Stomach (tissue), 9 donors: Measurements from ENCODE around the gene SLCO1A2. TPM values are rescaled to one million over a fixed set of nuclear protein-coding genes. Genes with fewer than 3 reads are reported as not detected.

Source experiments
- DNase-seq, 2 donors: peaks; one replicate each; pipeline versions ENCODE4 v3.0.0 to v3.0.0-alpha.2; 2013 to 2019
- H3K27ac ChIP-seq, 5 donors: fragments of 200-600 bp in 4 of 5; sonication (generic) in 4 of 5; one replicate each; pipeline ENCODE4 v1.5.1; 2013 to 2019; ENCODE audit warnings: mild to moderate bottlenecking in 1 of 5, moderate library complexity in 1 of 5
- H3K27me3 ChIP-seq, 3 donors: fragments of 200-600 bp; sonication (generic); one replicate each; pipeline ENCODE4 v1.5.1; 2017 to 2019; ENCODE audit warnings: mixed run types in 1 of 3
- H3K36me3 ChIP-seq, 4 donors: fragments of 200-600 bp; sonication (generic); 1 replicate in 3 of 4; 2 replicates in 1 of 4; pipeline ENCODE4 v1.5.1; 2016 to 2019
- H3K4me1 ChIP-seq, 4 donors: fragments of 200-600 bp; sonication (generic); one replicate each; pipeline ENCODE4 v1.5.1; 2016 to 2019
- H3K4me3 ChIP-seq, 4 donors: fragments of 200-600 bp; sonication (generic) in 3 of 4; one replicate each; pipeline ENCODE4 v1.5.1; 2016 to 2019; ENCODE audit warnings: mild to moderate bottlenecking in 1 of 4
- H3K9me3 ChIP-seq, 4 donors: fragments of 200-600 bp; sonication (generic); one replicate each; pipeline ENCODE4 v1.5.1; 2016 to 2019
- CTCF ChIP-seq, 7 experiments: fragments of 450-650 bp in 4 of 7; fragments of 200-600 bp in 3 of 7; sonication (generic) in 3 of 7; IDR thresholded peaks; one replicate each; pipeline ENCODE4 v1.5.1; 2016 to 2019; ENCODE audit warnings: antibody characterized with exemption in 7 of 7, control low read depth in 2 of 7, mild to moderate bottlenecking in 1 of 7
- EP300 ChIP-seq: sonication (generic); formaldehyde crosslinking; IDR thresholded peaks from one replicate; pipeline ENCODE4 v1.6.1; 2017; ENCODE audit warnings: antibody characterized with exemption
- POLR2A ChIP-seq, 4 donors: fragments of 450-650 bp; IDR thresholded peaks; one replicate each; pipeline ENCODE4 v1.6.1; 2016; ENCODE audit warnings: antibody characterized with exemption in 4 of 4, control low read depth in 2 of 4, mild to moderate bottlenecking in 1 of 4, moderate library complexity in 1 of 4
- POLR2AphosphoS5 ChIP-seq, 3 donors: sonication (generic); formaldehyde crosslinking; IDR thresholded peaks; one replicate each; pipeline ENCODE4 v1.6.1; 2016; ENCODE audit warnings: antibody characterized with exemption in 3 of 3
- WGBS, 5 donors: extraction: QIAGEN DNeasy Blood & Tissue Kit in 3 of 5; methylation state at CpG; one replicate each; pipeline versions ENCODE4 v1.1.5 to v1.1.7; 2013 to 2018; 5-methylcytosine and 5-hydroxymethylcytosine counted together
- intact Hi-C: fragments of 100-400 bp; cut with DNase I; formaldehyde crosslinking; loops from one replicate; pipeline ENCODE4 v1.15.1; 2023; ENCODE audit warnings: low total_unique reads
- polyA plus RNA-seq, 3 donors: library from polyadenylated mRNA; stranded (reverse); fragments of 200-250 nt; gene quantifications; one replicate each; pipeline ENCODE4 v1.2.3, GENCODE V29; 2013
- total RNA-seq, 5 donors: library from RNA; depleted of rRNA; stranded (reverse); fragments of >200 nt; gene quantifications; one replicate each; pipeline versions ENCODE4 v1.1.0 to v1.2.3, GENCODE V29; 2014 to 2016
- donor health status: healthy with polysubstance abuse.
- donor health status: Bipolar disorder and iron deficiency.
- donor health status: healthy.

The SLCO1A2 gene
- total and polyA plus RNA-seq, 8 donors = not detected

DNA sequence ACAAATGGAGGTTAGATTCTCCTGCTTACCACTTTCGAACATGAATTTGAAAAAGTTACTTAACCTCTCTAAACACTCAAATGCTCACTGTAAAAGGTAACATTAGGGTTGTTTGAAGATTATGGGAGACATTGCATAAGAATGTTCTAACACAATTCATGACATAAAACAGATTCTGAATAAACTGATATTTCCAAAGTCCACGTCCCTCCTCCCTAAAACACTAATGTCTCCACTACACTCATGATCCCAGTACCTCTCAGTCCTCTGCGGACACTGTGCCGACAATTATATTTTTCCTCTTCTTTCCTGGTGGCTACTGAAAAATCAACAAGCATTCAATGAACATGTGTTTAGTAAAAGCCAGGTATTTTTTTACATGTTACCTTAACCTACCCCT, 19.2 kb upstream of the SLCO1A2 start:
- DNase-seq = no peak
- Histone ChIP-seq H3K27ac (no peak overlapping the region), H3K36me3 (no peaks in the 10 kb centered on the region), H3K27me3 (no peaks in the 10 kb centered on the region), H3K9me3 (no peaks in the 10 kb centered on the region), H3K4me3 (no peak overlapping the region), H3K4me1 (peaks cover 0 to 8% (median 0%) of the 10 kb centered on the region in 4 donors)
- TF ChIP-seq EP300 (no peak), POLR2A (IDR thresholded peaks at IDR 0.05) (no peak), POLR2AphosphoS5 (IDR thresholded peaks at IDR 0.05) (no peak), CTCF (IDR thresholded peaks at IDR 0.05) (no peak)
- intact Hi-C loops = no loop called here
- WGBS, 5 donors = 76 to 90% (median 87%) methylated on average over 4 of the region's 4 CpGs

DNA sequence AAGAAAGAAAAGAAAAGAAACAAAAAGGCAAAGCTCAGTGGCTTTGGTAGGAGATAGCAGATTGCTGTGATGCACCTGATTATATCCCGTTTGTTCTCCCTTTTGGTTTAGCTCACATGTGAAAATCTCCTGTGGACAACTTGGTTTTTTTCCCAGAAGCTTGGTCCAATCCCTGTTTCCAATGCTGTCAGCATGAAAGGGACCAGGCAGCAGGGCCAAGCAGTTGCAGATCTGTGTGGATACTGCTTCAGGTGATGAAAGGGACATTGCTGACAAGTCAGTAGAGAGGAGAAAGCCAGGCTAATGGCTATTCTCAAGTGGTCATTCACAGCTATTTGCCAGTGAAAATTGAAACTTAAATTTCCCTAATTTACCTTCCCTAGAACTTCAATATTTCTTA, 18.8 kb upstream of the SLCO1A2 start:
- no peak for DNase-seq
- H3K27ac ChIP-seq = no peak overlapping the region
- intact Hi-C loops = no loop called here
- H3K27me3 ChIP-seq = no peaks in the 10 kb centered on the region
- TF ChIP-seq CTCF (IDR thresholded peaks at IDR 0.05) (no peak), EP300 (no peak), POLR2A (IDR thresholded peaks at IDR 0.05) (no peak), POLR2AphosphoS5 (IDR thresholded peaks at IDR 0.05) (no peak)
- peaks cover 0 to 8% (median 0%) of the 10 kb centered on the region in 4 donors for H3K4me1 ChIP-seq
- H3K36me3 ChIP-seq = no peaks in the 10 kb centered on the region
- no peak overlapping the region for H3K4me3 ChIP-seq
- WGBS, 5 donors = 23 to 45% (median 40%) methylated on average over 1 of the region's 1 CpG
- no peaks in the 10 kb centered on the region for H3K9me3 ChIP-seq

GRCh38 chr12:21350975-21351374, 16.3 kb upstream of the SLCO1A2 start:
- Histone ChIP-seq H3K4me1 (peaks cover 0 to 8% (median 0%) of the 10 kb centered on the region in 4 donors), H3K36me3 (no peaks in the 10 kb centered on the region), H3K27me3 (no peaks in the 10 kb centered on the region), H3K4me3 (no peak overlapping the region), H3K9me3 (no peaks in the 10 kb centered on the region), H3K27ac (no peak overlapping the region)
- WGBS, 5 donors = 25 to 45% (median 38%) methylated on average over 1 of the region's 1 CpG
- no peak for DNase-seq
- intact Hi-C loops = no loop called here
- TF ChIP-seq POLR2AphosphoS5 (IDR thresholded peaks at IDR 0.05) (no peak), CTCF (IDR thresholded peaks at IDR 0.05) (no peak), POLR2A (IDR thresholded peaks at IDR 0.05) (no peak), EP300 (no peak)

- no peaks in the 10 kb centered on the region for H3K9me3 ChIP-seq
- H3K36me3 ChIP-seq = no peaks in the 10 kb centered on the region
- TF ChIP-seq EP300 (no peak), CTCF (IDR thresholded peaks at IDR 0.05) (no peak), POLR2A (IDR thresholded peaks at IDR 0.05) (no peak), POLR2AphosphoS5 (IDR thresholded peaks at IDR 0.05) (no peak)
- intact Hi-C loops = no loop called here
- no peak overlapping the region for H3K4me3 ChIP-seq
- no peak overlapping the region for H3K27ac ChIP-seq
- WGBS, 5 donors = 32 to 50% (median 45%) methylated on average over 1 of the region's 1 CpG
- H3K27me3 ChIP-seq = no peaks in the 10 kb centered on the region
- H3K4me1 ChIP-seq = no peaks in the 10 kb centered on the region
- no peak for DNase-seq
Observed at GRCh38 chr12:21346542-21347205, 12.0 kb upstream of the SLCO1A2 start.
